Adrenal gland (tissue), 5 donors: ENCODE results near the gene PCID2.

ENCODE experiments used
- POLR2A ChIP-seq, 2 donors: fragments of 450-650 bp; IDR thresholded peaks; one replicate each; pipeline ENCODE4 v1.6.1; 2017; ENCODE audit warnings: antibody characterized with exemption in 2 of 2, mild to moderate bottlenecking in 2 of 2, moderate library complexity in 1 of 2
- TF ChIP-seq, protein P1 (sequence below), 6 experiments: fragments of 450-650 bp in 4 of 6; fragments of 200-600 bp in 2 of 6; sonication (generic) in 1 of 6; IDR thresholded peaks; 1 replicate in 5 of 6; 2 replicates in 1 of 6; pipeline versions ENCODE4 v1.5.1 to v1.8.0; 2016 to 2021; ENCODE audit warnings: antibody characterized with exemption in 6 of 6, mild to moderate bottlenecking in 2 of 6, moderate library complexity in 1 of 6
- donor health status: DM: no; HTN: no; CAD: no.

DNA sequence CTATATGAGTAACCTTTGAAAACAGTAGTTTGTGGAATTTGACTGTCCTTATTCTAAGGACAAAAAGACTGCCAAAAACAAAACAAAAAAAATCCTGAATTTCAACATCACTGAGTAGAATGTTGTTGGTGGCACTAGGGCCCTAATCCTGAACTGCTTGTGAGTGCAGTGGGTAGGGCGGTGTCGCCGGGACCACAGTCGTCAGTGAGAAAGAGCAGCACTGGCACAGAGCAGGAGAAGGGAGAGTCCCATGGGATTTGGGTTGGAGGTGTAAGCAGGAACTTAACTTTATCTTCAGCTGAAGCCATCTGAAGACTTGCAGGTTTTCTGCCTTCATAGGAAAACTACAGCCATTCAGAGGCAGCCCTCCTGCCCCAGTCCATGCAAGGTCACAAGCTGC is 5.6 kb downstream of the PCID2 start:
- TF ChIP-seq, protein P1, sequence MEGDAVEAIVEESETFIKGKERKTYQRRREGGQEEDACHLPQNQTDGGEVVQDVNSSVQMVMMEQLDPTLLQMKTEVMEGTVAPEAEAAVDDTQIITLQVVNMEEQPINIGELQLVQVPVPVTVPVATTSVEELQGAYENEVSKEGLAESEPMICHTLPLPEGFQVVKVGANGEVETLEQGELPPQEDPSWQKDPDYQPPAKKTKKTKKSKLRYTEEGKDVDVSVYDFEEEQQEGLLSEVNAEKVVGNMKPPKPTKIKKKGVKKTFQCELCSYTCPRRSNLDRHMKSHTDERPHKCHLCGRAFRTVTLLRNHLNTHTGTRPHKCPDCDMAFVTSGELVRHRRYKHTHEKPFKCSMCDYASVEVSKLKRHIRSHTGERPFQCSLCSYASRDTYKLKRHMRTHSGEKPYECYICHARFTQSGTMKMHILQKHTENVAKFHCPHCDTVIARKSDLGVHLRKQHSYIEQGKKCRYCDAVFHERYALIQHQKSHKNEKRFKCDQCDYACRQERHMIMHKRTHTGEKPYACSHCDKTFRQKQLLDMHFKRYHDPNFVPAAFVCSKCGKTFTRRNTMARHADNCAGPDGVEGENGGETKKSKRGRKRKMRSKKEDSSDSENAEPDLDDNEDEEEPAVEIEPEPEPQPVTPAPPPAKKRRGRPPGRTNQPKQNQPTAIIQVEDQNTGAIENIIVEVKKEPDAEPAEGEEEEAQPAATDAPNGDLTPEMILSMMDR (IDR thresholded peaks at IDR 0.05), result no peak
- no peak for TF ChIP-seq POLR2A (IDR thresholded peaks at IDR 0.05)
